ENCODE results near the gene SLC23A2.
"Not testable (repeated sequence)": the region's sequence is repeated elsewhere in the genome, so short reads cannot be mapped to it uniquely, and the experiment has no call there.

Gene SLC23A2

GRCh38 chr20:5005326-5005725 lies 4.0 kb upstream of the SLC23A2 start:
- no peak for DNase-seq

GRCh38 chr20:5004825-5005224 lies 3.5 kb upstream of the SLC23A2 start:
- not testable (repeated sequence) for DNase-seq

GRCh38 chr20:5003626-5004025 lies 2.3 kb upstream of the SLC23A2 start:
- DNase-seq, result no peak

GRCh38 chr20:5002077-5002413 lies 735 bp upstream of the SLC23A2 start:
- no peak for DNase-seq

- no peak for DNase-seq
Observed at GRCh38 chr20:5000263-5001173, 792 bp downstream of the SLC23A2 start.

GRCh38 chr20:4999788-5000187 lies 1.5 kb downstream of the SLC23A2 start:
- no peak for DNase-seq

GRCh38 chr20:4998160-4998651 lies 3.1 kb downstream of the SLC23A2 start:
- no peak for DNase-seq

GRCh38 chr20:4997222-4997621 lies 4.1 kb downstream of the SLC23A2 start:
- DNase-seq, result no peak

- DNase-seq, result no peak
Observed at GRCh38 chr20:4989570-4989969, 11.7 kb downstream of the SLC23A2 start.

- DNase-seq, result no peak
Observed at GRCh38 chr20:4987130-4987529, 14.2 kb downstream of the SLC23A2 start.

GRCh38 chr20:4985658-4986057 lies 15.7 kb downstream of the SLC23A2 start:
- DNase-seq, result no peak

- no peak for DNase-seq
Observed at GRCh38 chr20:4982281-4982680, 19.0 kb downstream of the SLC23A2 start.

GRCh38 chr20:4979841-4980410 lies 21.4 kb downstream of the SLC23A2 start:
- DNase-seq, result no peak

- no peak for DNase-seq
Observed at GRCh38 chr20:4978050-4978918, 23.0 kb downstream of the SLC23A2 start.

GRCh38 chr20:4976014-4976413 lies 25.3 kb downstream of the SLC23A2 start:
- DNase-seq, result not testable (repeated sequence)

GRCh38 chr20:4973330-4974097 lies 27.8 kb downstream of the SLC23A2 start:
- no peak for DNase-seq

- DNase-seq, result no peak
Observed at GRCh38 chr20:4972506-4973251, 28.6 kb downstream of the SLC23A2 start.

GRCh38 chr20:4971064-4971463 lies 30.2 kb downstream of the SLC23A2 start:
- no peak for DNase-seq

- no peak for DNase-seq
Observed at GRCh38 chr20:4967752-4968477, 33.4 kb downstream of the SLC23A2 start.

- DNase-seq, result no peak
Observed at GRCh38 chr20:4966826-4967751, 34.2 kb downstream of the SLC23A2 start.
